Breast epithelium (tissue), 3 donors: ENCODE data around the gene SRRM3.

Experiments
- POLR2A ChIP-seq: fragments of 450-650 bp; IDR thresholded peaks from one replicate; pipeline ENCODE4 v1.6.1; 2016; ENCODE audit warnings: antibody characterized with exemption, mild to moderate bottlenecking, moderate library complexity
- POLR2AphosphoS5 ChIP-seq, 3 donors: sonication (generic); formaldehyde crosslinking; IDR thresholded peaks; one replicate each; pipeline ENCODE4 v1.6.1; 2017; ENCODE audit warnings: antibody characterized with exemption in 3 of 3
- TF ChIP-seq, protein P1 (sequence below), 3 donors: fragments of 450-650 bp; IDR thresholded peaks; one replicate each; pipeline ENCODE4 v1.5.1; 2016 to 2017; ENCODE audit warnings: antibody characterized with exemption in 3 of 3, mild to moderate bottlenecking in 3 of 3, moderate library complexity in 3 of 3

DNA sequence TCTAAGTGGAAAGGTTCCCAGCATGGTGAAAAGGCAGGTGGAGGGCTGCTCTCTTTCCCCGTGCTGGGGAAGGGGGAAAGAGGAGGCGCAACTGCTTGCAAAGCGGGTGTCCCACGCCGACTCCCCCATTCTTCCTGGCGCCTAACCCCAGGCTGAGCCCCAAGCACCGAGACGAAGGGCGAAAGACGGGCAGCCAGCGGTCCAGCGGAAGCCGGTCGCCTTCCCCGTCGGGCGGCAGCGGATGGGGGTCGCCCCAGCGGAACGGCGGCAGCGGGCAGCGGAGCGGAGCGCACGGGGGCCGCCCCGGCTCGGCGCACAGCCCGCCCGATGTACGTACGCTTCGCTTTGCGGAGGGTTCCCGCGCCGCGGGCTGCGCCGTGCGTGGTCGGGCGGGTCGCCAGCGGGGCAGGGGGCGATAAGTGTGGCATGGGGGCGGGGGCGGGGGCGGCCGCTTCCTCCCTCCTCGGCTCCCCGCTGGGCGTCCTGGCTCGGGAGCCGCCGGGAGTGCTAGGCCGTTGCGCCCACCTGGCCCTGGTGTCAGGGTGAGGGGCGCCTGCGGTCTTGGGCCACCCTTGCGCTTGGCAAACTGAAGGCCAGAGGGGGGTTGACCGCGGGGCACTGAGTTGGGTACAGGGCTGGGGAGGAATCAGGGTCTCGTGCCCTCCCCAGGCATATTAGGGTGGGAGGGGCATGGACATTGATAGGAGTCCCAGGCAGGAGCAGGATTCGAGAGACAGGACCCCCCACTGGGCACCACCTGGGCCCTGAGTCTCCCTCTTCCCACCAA lies 65.6 kb downstream of the SRRM3 start:
- TF ChIP-seq POLR2A: no peak
- TF ChIP-seq, protein P1, sequence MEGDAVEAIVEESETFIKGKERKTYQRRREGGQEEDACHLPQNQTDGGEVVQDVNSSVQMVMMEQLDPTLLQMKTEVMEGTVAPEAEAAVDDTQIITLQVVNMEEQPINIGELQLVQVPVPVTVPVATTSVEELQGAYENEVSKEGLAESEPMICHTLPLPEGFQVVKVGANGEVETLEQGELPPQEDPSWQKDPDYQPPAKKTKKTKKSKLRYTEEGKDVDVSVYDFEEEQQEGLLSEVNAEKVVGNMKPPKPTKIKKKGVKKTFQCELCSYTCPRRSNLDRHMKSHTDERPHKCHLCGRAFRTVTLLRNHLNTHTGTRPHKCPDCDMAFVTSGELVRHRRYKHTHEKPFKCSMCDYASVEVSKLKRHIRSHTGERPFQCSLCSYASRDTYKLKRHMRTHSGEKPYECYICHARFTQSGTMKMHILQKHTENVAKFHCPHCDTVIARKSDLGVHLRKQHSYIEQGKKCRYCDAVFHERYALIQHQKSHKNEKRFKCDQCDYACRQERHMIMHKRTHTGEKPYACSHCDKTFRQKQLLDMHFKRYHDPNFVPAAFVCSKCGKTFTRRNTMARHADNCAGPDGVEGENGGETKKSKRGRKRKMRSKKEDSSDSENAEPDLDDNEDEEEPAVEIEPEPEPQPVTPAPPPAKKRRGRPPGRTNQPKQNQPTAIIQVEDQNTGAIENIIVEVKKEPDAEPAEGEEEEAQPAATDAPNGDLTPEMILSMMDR (IDR thresholded peaks at IDR 0.05): no peak
- no peak for TF ChIP-seq POLR2AphosphoS5 (IDR thresholded peaks at IDR 0.05)
